SK-N-SH (cell line): ENCODE results near the gene LMF1.

Experiments
- CHD2 ChIP-seq: fragments of 150-350 bp; IDR thresholded peaks from 2 replicates; pipeline ENCODE4 v1.6.1; 2018; ENCODE audit warnings: low read length; ENCODE audit not compliant: partially characterized antibody
- CTCF ChIP-seq: fragments of 200-600 bp; sonication (generic); IDR thresholded peaks from 2 replicates; pipeline ENCODE4 v1.6.1; 2017; ENCODE audit warnings: antibody characterized with exemption, mild to moderate bottlenecking, moderate library complexity
- GABPA ChIP-seq: IDR thresholded peaks from 2 replicates; pipeline ENCODE4 v1.4.0; 2012; ENCODE audit warnings: low read depth, mild to moderate bottlenecking
- POLR2AphosphoS5 ChIP-seq: IDR thresholded peaks from 2 replicates; pipeline ENCODE4 v1.6.1; 2012; ENCODE audit warnings: low read depth, low read length
- RCOR1 ChIP-seq: fragments of 150-350 bp; IDR thresholded peaks from 2 replicates; pipeline ENCODE4 v1.6.1; 2017; ENCODE audit warnings: antibody characterized with exemption, low read length
- SMC3 ChIP-seq: IDR thresholded peaks from 2 replicates; pipeline ENCODE4 v1.6.1; 2012; ENCODE audit warnings: low read depth, low read length, improper control_type of control experiment
- USF2 ChIP-seq: fragments of 150-350 bp; IDR thresholded peaks from 2 replicates; pipeline ENCODE4 v1.6.1; 2017; ENCODE audit warnings: antibody characterized with exemption, low read length, low read depth, borderline replicate concordance

DNA sequence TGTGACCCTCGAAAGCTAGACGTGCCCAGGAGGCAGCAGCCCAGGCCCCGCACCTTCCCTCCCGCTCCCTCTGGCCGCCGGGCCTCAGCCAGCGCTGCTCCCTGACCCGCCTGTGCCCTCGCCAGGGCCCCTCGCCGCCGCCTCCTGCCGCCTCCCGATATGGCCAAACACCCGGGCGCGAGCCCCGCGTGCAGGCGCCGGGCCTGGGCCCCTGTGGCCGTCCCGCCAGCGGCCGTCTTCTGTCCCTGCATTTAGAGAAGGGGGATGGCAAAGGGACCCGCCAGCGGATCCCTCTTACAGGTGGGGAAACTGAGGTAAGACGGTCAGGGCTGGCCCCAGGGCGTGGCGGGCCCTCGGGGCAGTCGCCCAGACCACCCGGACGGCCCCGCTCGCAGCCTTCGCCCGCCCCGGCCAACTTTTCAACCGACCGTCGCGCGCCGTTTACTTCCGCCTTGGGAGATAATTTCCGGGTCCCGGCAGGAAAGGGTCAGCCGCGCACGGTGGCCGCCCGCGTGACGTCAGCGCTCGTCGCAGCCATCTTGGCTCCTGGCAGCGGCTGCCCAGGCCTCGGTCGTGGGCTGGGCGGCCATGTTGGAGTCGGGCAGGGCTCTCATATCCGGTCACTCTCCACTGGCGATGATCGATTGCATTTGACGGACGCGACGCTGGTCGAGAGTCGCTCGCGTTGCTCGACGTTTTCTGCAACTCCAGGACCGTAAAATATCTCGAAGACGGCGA lies 163.3 kb downstream of the LMF1 start:
- no peak for TF ChIP-seq CTCF
- TF ChIP-seq CHD2: peak; percentile 56
- TF ChIP-seq POLR2AphosphoS5: peak; percentile 81
- no peak for TF ChIP-seq SMC3
- peak; percentile 94 for TF ChIP-seq GABPA
- TF ChIP-seq USF2: no peak
- no peak for TF ChIP-seq RCOR1
